ENCODE measurements around the gene DCAF17.

Gene DCAF17

GRCh38 chr2:171401947-171402346 is 32.1 kb upstream of the DCAF17 start:
- H3K27me3 ChIP-seq (ENCODE audit: control insufficient read depth, insufficient read depth, low read length): no peaks in the 10 kb centered on the region
- no peaks in the 10 kb centered on the region for H3K9me3 ChIP-seq (ENCODE audit: control insufficient read depth, low read length)
- H3K9ac ChIP-seq (ENCODE audit: low read length): no peak overlapping the region

GRCh38 chr2:171402906-171403580 is 31.0 kb upstream of the DCAF17 start:
- no peaks in the 10 kb centered on the region for H3K36me3 ChIP-seq (ENCODE audit: control insufficient read depth, insufficient read depth, low read length)
- H3K4me3 ChIP-seq (ENCODE audit: low read length): no peak overlapping the region
- no peaks in the 10 kb centered on the region for H3K27me3 ChIP-seq (ENCODE audit: control insufficient read depth, insufficient read depth, low read length)
- no peaks in the 10 kb centered on the region for H3K9me3 ChIP-seq (ENCODE audit: control insufficient read depth, low read length)
- no peak overlapping the region for H3K9ac ChIP-seq (ENCODE audit: low read length)
- H3K4me1 ChIP-seq (ENCODE audit: control insufficient read depth, insufficient read depth, low read length): no peaks in the 10 kb centered on the region

More at GRCh38 chr2:171401947-171402346, 32.1 kb upstream of the DCAF17 start:
- H3K4me3 ChIP-seq (ENCODE audit: low read length): no peak overlapping the region
- no peaks in the 10 kb centered on the region for H3K4me1 ChIP-seq (ENCODE audit: control insufficient read depth, insufficient read depth, low read length)
- no peaks in the 10 kb centered on the region for H3K36me3 ChIP-seq (ENCODE audit: control insufficient read depth, insufficient read depth, low read length)

- no peak overlapping the region for H3K9ac ChIP-seq (ENCODE audit: low read length)
- no peaks in the 10 kb centered on the region for H3K4me1 ChIP-seq (ENCODE audit: control insufficient read depth, insufficient read depth, low read length)
- no peak overlapping the region for H3K4me3 ChIP-seq (ENCODE audit: low read length)
- H3K9me3 ChIP-seq (ENCODE audit: control insufficient read depth, low read length): no peaks in the 10 kb centered on the region
- no peaks in the 10 kb centered on the region for H3K27me3 ChIP-seq (ENCODE audit: control insufficient read depth, insufficient read depth, low read length)
- H3K36me3 ChIP-seq (ENCODE audit: control insufficient read depth, insufficient read depth, low read length): no peaks in the 10 kb centered on the region
Measured at GRCh38 chr2:171404261-171404660, 29.8 kb upstream of the DCAF17 start.

- H3K4me1 ChIP-seq (ENCODE audit: control insufficient read depth, insufficient read depth, low read length): no peaks in the 10 kb centered on the region
- no peaks in the 10 kb centered on the region for H3K9me3 ChIP-seq (ENCODE audit: control insufficient read depth, low read length)
- no peaks in the 10 kb centered on the region for H3K27me3 ChIP-seq (ENCODE audit: control insufficient read depth, insufficient read depth, low read length)
- no peak overlapping the region for H3K9ac ChIP-seq (ENCODE audit: low read length)
- H3K4me3 ChIP-seq (ENCODE audit: low read length): no peak overlapping the region
- H3K36me3 ChIP-seq (ENCODE audit: control insufficient read depth, insufficient read depth, low read length): no peaks in the 10 kb centered on the region
Measured at GRCh38 chr2:171404719-171405118, 29.3 kb upstream of the DCAF17 start.

- Histone ChIP-seq H3K4me1 (ENCODE audit: control insufficient read depth, insufficient read depth, low read length) (no peaks in the 10 kb centered on the region), H3K9me3 (ENCODE audit: control insufficient read depth, low read length) (no peaks in the 10 kb centered on the region), H3K9ac (ENCODE audit: low read length) (no peak overlapping the region), H3K36me3 (ENCODE audit: control insufficient read depth, insufficient read depth, low read length) (no peaks in the 10 kb centered on the region), H3K4me3 (ENCODE audit: low read length) (no peak overlapping the region), H3K27me3 (ENCODE audit: control insufficient read depth, insufficient read depth, low read length) (no peaks in the 10 kb centered on the region)
Measured at GRCh38 chr2:171405546-171405945, 28.5 kb upstream of the DCAF17 start.

GRCh38 chr2:171406044-171406443 is 28.0 kb upstream of the DCAF17 start:
- no peak overlapping the region for H3K4me3 ChIP-seq (ENCODE audit: low read length)
- H3K9me3 ChIP-seq (ENCODE audit: control insufficient read depth, low read length): no peaks in the 10 kb centered on the region
- no peak overlapping the region for H3K9ac ChIP-seq (ENCODE audit: low read length)
- H3K27me3 ChIP-seq (ENCODE audit: control insufficient read depth, insufficient read depth, low read length): no peaks in the 10 kb centered on the region
- H3K4me1 ChIP-seq (ENCODE audit: control insufficient read depth, insufficient read depth, low read length): no peaks in the 10 kb centered on the region
- H3K36me3 ChIP-seq (ENCODE audit: control insufficient read depth, insufficient read depth, low read length): no peaks in the 10 kb centered on the region

GRCh38 chr2:171407030-171407675 is 26.9 kb upstream of the DCAF17 start:
- Histone ChIP-seq H3K9ac (ENCODE audit: low read length) (no peak overlapping the region), H3K9me3 (ENCODE audit: control insufficient read depth, low read length) (no peaks in the 10 kb centered on the region), H3K4me1 (ENCODE audit: control insufficient read depth, insufficient read depth, low read length) (no peaks in the 10 kb centered on the region), H3K27me3 (ENCODE audit: control insufficient read depth, insufficient read depth, low read length) (no peaks in the 10 kb centered on the region), H3K4me3 (ENCODE audit: low read length) (no peak overlapping the region), H3K36me3 (ENCODE audit: control insufficient read depth, insufficient read depth, low read length) (no peaks in the 10 kb centered on the region)

- Histone ChIP-seq H3K9me3 (ENCODE audit: control insufficient read depth, low read length) (no peaks in the 10 kb centered on the region), H3K4me3 (ENCODE audit: low read length) (no peak overlapping the region), H3K27me3 (ENCODE audit: control insufficient read depth, insufficient read depth, low read length) (no peaks in the 10 kb centered on the region), H3K9ac (ENCODE audit: low read length) (no peak overlapping the region), H3K4me1 (ENCODE audit: control insufficient read depth, insufficient read depth, low read length) (no peaks in the 10 kb centered on the region), H3K36me3 (ENCODE audit: control insufficient read depth, insufficient read depth, low read length) (no peaks in the 10 kb centered on the region)
Measured at GRCh38 chr2:171407676-171408044, 26.4 kb upstream of the DCAF17 start.

- no peak overlapping the region for H3K4me3 ChIP-seq (ENCODE audit: low read length)
Measured at GRCh38 chr2:171409436-171409971, 24.5 kb upstream of the DCAF17 start.

GRCh38 chr2:171410101-171410500 is 23.9 kb upstream of the DCAF17 start:
- H3K9me3 ChIP-seq (ENCODE audit: control insufficient read depth, low read length): no peaks in the 10 kb centered on the region
- no peak overlapping the region for H3K4me3 ChIP-seq (ENCODE audit: low read length)

More at GRCh38 chr2:171409436-171409971, 24.5 kb upstream of the DCAF17 start:
- H3K4me1 ChIP-seq (ENCODE audit: control insufficient read depth, insufficient read depth, low read length): no peaks in the 10 kb centered on the region
- no peaks in the 10 kb centered on the region for H3K27me3 ChIP-seq (ENCODE audit: control insufficient read depth, insufficient read depth, low read length)
- H3K9ac ChIP-seq (ENCODE audit: low read length): no peak overlapping the region
- H3K9me3 ChIP-seq (ENCODE audit: control insufficient read depth, low read length): no peaks in the 10 kb centered on the region
- no peaks in the 10 kb centered on the region for H3K36me3 ChIP-seq (ENCODE audit: control insufficient read depth, insufficient read depth, low read length)

GRCh38 chr2:171410624-171411023 is 23.4 kb upstream of the DCAF17 start:
- Histone ChIP-seq H3K36me3 (ENCODE audit: control insufficient read depth, insufficient read depth, low read length) (no peaks in the 10 kb centered on the region), H3K4me1 (ENCODE audit: control insufficient read depth, insufficient read depth, low read length) (no peaks in the 10 kb centered on the region), H3K27me3 (ENCODE audit: control insufficient read depth, insufficient read depth, low read length) (no peaks in the 10 kb centered on the region), H3K9ac (ENCODE audit: low read length) (no peak overlapping the region), H3K9me3 (ENCODE audit: control insufficient read depth, low read length) (no peaks in the 10 kb centered on the region), H3K4me3 (ENCODE audit: low read length) (no peak overlapping the region)

More at GRCh38 chr2:171410101-171410500, 23.9 kb upstream of the DCAF17 start:
- no peak overlapping the region for H3K9ac ChIP-seq (ENCODE audit: low read length)
- H3K27me3 ChIP-seq (ENCODE audit: control insufficient read depth, insufficient read depth, low read length): no peaks in the 10 kb centered on the region
- H3K36me3 ChIP-seq (ENCODE audit: control insufficient read depth, insufficient read depth, low read length): no peaks in the 10 kb centered on the region
- H3K4me1 ChIP-seq (ENCODE audit: control insufficient read depth, insufficient read depth, low read length): no peaks in the 10 kb centered on the region

GRCh38 chr2:171411214-171411613 is 22.8 kb upstream of the DCAF17 start:
- no peak overlapping the region for H3K9ac ChIP-seq (ENCODE audit: low read length)

More at GRCh38 chr2:171411214-171411613, 22.8 kb upstream of the DCAF17 start:
- no peaks in the 10 kb centered on the region for H3K36me3 ChIP-seq (ENCODE audit: control insufficient read depth, insufficient read depth, low read length)
- H3K27me3 ChIP-seq (ENCODE audit: control insufficient read depth, insufficient read depth, low read length): no peaks in the 10 kb centered on the region
- H3K9me3 ChIP-seq (ENCODE audit: control insufficient read depth, low read length): no peaks in the 10 kb centered on the region
- no peak overlapping the region for H3K4me3 ChIP-seq (ENCODE audit: low read length)
- H3K4me1 ChIP-seq (ENCODE audit: control insufficient read depth, insufficient read depth, low read length): no peaks in the 10 kb centered on the region

Data from mucosa of stomach (tissue), 1 donor.